HFF-Myc (cell line): ENCODE data around the gene CAND2.

Source experiments
- DNase-seq: peaks from one replicate; pipeline ENCODE4 v3.0.0-alpha.2; 2011; ENCODE audit warnings: low read depth; ENCODE audit errors: extremely low read depth
- H3K4me3 ChIP-seq: replicated peaks from 2 replicates; pipeline ENCODE4 v1.5.1; 2011; ENCODE audit warnings: low read depth, mild to moderate bottlenecking, control low read depth, low read length
- CTCF ChIP-seq: IDR thresholded peaks from 2 replicates; pipeline ENCODE4 v1.5.1; 2012; ENCODE audit warnings: mild to moderate bottlenecking, low read depth, low read length, control low read depth; ENCODE audit errors: missing control alignments

Gene CAND2

GRCh38 chr3:12758025-12758781 is 38.3 kb upstream of the CAND2 start:
- TF ChIP-seq CTCF, result no peak
- no peak overlapping the region for H3K4me3 ChIP-seq
- peak; percentile 16 for DNase-seq

- no peak within 1 kb of the TSS for H3K4me3 ChIP-seq
- TF ChIP-seq CTCF, result no peak
- no peak for DNase-seq
Observed at GRCh38 chr3:12759097-12759679, 37.3 kb upstream of the CAND2 start, which contains the start of gene TMEM40. Gene TMEM40, minus strand, starts transcription at chr3:12759259. Its CDS starts 9,427 bp downstream, at chr3:12749832.

- DNase-seq, result no peak
- no peak overlapping the region for H3K4me3 ChIP-seq
- no peak for TF ChIP-seq CTCF
Observed at GRCh38 chr3:12759693-12760565, 36.6 kb upstream of the CAND2 start.

GRCh38 chr3:12764171-12764776 is 32.2 kb upstream of the CAND2 start:
- DNase-seq, result no peak
- no peak overlapping the region for H3K4me3 ChIP-seq
- TF ChIP-seq CTCF, result no peak

GRCh38 chr3:12766541-12766940 is 29.9 kb upstream of the CAND2 start:
- no peak for TF ChIP-seq CTCF
- no peak for DNase-seq
- no peak overlapping the region for H3K4me3 ChIP-seq
